Stimulated activated naive CD8-positive, alpha-beta T cell treated with anti-CD3 and anti-CD28 coated beads, Interleukin-15, Interleukin-2, amounts not matched to agents 100 U/mL and 50 U/mL, for 24 hours (primary cell): ENCODE results near the gene OR2AJ1.

Experiments used
- ATAC-seq: fragments of 150-1000 bp; cut with Tn5 transposase; one replicate; pipeline ENCODE4 v1.10.0; 2021
- DNase-seq: peaks from one replicate; pipeline ENCODE4 v3.0.0; 2021

The OR2AJ1 gene

GRCh38 chr1:247962911-247963588, 38.4 kb downstream of the OR2AJ1 start:
- DNase-seq (no peak), ATAC-seq (no peak)

- no peak for DNase-seq
- no peak for ATAC-seq
Observed at GRCh38 chr1:247964933-247965332, 40.2 kb downstream of the OR2AJ1 start, which contains the start of gene OR2AK2. Gene OR2AK2, plus strand, starts transcription at chr1:247965233. Its CDS starts 144 bp downstream, at chr1:247965377.

GRCh38 chr1:247966532-247967204, 42.0 kb downstream of the OR2AJ1 start:
- ATAC-seq (no peak), DNase-seq (no peak)
